Measurements from ENCODE around the gene UBR1.

UBR1 gene

GRCh38 chr15:42999201-42999779 is 106.5 kb downstream of the UBR1 start:
- H3K36me3 ChIP-seq: peaks cover 47% of the 10 kb centered on the region
- no peak overlapping the region for H3K27ac ChIP-seq
- H3K4me3 ChIP-seq (ENCODE audit: low read depth in 1 of 2, low read length in 1 of 2): no peak overlapping the region
- no peaks in the 10 kb centered on the region for H3K4me1 ChIP-seq (ENCODE audit: control insufficient read depth in 1 of 2, insufficient read depth in 1 of 2, low read depth in 1 of 2, low read length in 1 of 2)
- TF ChIP-seq, protein P1, sequence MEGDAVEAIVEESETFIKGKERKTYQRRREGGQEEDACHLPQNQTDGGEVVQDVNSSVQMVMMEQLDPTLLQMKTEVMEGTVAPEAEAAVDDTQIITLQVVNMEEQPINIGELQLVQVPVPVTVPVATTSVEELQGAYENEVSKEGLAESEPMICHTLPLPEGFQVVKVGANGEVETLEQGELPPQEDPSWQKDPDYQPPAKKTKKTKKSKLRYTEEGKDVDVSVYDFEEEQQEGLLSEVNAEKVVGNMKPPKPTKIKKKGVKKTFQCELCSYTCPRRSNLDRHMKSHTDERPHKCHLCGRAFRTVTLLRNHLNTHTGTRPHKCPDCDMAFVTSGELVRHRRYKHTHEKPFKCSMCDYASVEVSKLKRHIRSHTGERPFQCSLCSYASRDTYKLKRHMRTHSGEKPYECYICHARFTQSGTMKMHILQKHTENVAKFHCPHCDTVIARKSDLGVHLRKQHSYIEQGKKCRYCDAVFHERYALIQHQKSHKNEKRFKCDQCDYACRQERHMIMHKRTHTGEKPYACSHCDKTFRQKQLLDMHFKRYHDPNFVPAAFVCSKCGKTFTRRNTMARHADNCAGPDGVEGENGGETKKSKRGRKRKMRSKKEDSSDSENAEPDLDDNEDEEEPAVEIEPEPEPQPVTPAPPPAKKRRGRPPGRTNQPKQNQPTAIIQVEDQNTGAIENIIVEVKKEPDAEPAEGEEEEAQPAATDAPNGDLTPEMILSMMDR (IDR thresholded peaks at IDR 0.05): no peak
- H3K9me3 ChIP-seq: no peaks in the 10 kb centered on the region
- no peaks in the 10 kb centered on the region for H3K27me3 ChIP-seq

DNA sequence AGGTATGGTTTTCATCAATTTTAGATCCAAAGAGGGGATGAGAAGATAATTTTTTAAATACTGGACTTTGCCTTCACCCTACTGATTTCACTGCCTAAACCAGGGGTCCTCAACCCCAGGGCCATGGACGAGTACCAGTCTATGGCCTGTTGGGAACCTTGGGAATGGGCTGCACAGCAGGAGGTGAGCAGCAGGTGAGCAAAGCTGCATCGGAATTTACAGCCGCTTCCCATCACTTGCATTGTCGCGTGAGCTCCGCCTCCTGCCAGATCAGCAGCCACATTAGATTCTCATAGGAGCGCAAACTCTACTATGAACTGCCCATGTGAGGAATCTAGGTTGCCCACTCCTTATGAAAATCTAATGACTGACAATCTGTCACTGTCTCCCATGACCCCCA is 109.0 kb downstream of the UBR1 start:
- Histone ChIP-seq H3K36me3 (peaks cover 29% of the 10 kb centered on the region), H3K4me1 (ENCODE audit: control insufficient read depth in 1 of 2, insufficient read depth in 1 of 2, low read depth in 1 of 2, low read length in 1 of 2) (no peaks in the 10 kb centered on the region), H3K4me3 (ENCODE audit: low read depth in 1 of 2, low read length in 1 of 2) (no peak overlapping the region), H3K27ac (no peak overlapping the region), H3K27me3 (no peaks in the 10 kb centered on the region), H3K9me3 (no peaks in the 10 kb centered on the region)
- TF ChIP-seq, protein P1 (IDR thresholded peaks at IDR 0.05): no peak

DNA sequence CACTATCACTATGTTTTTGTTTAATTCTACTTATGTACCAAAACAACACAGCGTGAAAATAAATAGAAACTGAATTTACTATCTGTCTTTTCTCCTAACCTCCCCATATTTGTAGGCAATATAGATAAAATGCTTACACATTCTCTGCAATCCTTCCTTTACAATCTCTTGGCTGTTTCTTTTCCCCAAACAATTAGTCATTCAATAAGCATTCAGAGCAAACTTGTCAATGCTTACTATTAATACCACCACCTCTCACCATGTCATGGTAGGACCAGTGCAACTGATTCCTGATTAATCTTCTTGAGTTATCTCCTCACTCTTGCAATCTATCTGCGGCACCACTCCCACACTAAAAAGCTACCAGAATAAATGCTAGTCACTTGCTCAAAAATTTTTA is 111.3 kb downstream of the UBR1 start:
- Histone ChIP-seq H3K36me3 (peaks cover 32% of the 10 kb centered on the region), H3K9me3 (no peaks in the 10 kb centered on the region), H3K4me1 (ENCODE audit: control insufficient read depth in 1 of 2, insufficient read depth in 1 of 2, low read depth in 1 of 2, low read length in 1 of 2) (no peaks in the 10 kb centered on the region), H3K4me3 (ENCODE audit: low read depth in 1 of 2, low read length in 1 of 2) (no peak overlapping the region), H3K27ac (no peak overlapping the region), H3K27me3 (no peaks in the 10 kb centered on the region)
- TF ChIP-seq, protein P1 (IDR thresholded peaks at IDR 0.05): no peak

GRCh38 chr15:42992626-42993025 is 113.2 kb downstream of the UBR1 start:
- TF ChIP-seq, protein P1 (IDR thresholded peaks at IDR 0.05): no peak
- H3K27ac ChIP-seq: no peak overlapping the region
- H3K9me3 ChIP-seq: no peaks in the 10 kb centered on the region
- peaks cover 47% of the 10 kb centered on the region for H3K36me3 ChIP-seq
- no peaks in the 10 kb centered on the region for H3K27me3 ChIP-seq
- no peaks in the 10 kb centered on the region for H3K4me1 ChIP-seq (ENCODE audit: control insufficient read depth in 1 of 2, insufficient read depth in 1 of 2, low read depth in 1 of 2, low read length in 1 of 2)
- H3K4me3 ChIP-seq (ENCODE audit: low read depth in 1 of 2, low read length in 1 of 2): no peak overlapping the region

- Histone ChIP-seq H3K9me3 (no peaks in the 10 kb centered on the region), H3K27me3 (no peaks in the 10 kb centered on the region), H3K4me3 (ENCODE audit: low read depth in 1 of 2, low read length in 1 of 2) (no peak overlapping the region), H3K27ac (no peak overlapping the region), H3K36me3 (peaks cover 54% of the 10 kb centered on the region), H3K4me1 (ENCODE audit: control insufficient read depth in 1 of 2, insufficient read depth in 1 of 2, low read depth in 1 of 2, low read length in 1 of 2) (no peaks in the 10 kb centered on the region)
- TF ChIP-seq, protein P1 (IDR thresholded peaks at IDR 0.05): no peak
Measured at GRCh38 chr15:42986693-42987342, 119.0 kb downstream of the UBR1 start.

Measured in neutrophil (primary cell).